ENCODE data around the gene LDHD. TPM values are rescaled to one million over a fixed set of nuclear protein-coding genes. Genes with fewer than 3 reads are reported as not detected.

The LDHD gene
- total RNA-seq, 1 experiment from 2014 or later = 0.65 TPM

DNA sequence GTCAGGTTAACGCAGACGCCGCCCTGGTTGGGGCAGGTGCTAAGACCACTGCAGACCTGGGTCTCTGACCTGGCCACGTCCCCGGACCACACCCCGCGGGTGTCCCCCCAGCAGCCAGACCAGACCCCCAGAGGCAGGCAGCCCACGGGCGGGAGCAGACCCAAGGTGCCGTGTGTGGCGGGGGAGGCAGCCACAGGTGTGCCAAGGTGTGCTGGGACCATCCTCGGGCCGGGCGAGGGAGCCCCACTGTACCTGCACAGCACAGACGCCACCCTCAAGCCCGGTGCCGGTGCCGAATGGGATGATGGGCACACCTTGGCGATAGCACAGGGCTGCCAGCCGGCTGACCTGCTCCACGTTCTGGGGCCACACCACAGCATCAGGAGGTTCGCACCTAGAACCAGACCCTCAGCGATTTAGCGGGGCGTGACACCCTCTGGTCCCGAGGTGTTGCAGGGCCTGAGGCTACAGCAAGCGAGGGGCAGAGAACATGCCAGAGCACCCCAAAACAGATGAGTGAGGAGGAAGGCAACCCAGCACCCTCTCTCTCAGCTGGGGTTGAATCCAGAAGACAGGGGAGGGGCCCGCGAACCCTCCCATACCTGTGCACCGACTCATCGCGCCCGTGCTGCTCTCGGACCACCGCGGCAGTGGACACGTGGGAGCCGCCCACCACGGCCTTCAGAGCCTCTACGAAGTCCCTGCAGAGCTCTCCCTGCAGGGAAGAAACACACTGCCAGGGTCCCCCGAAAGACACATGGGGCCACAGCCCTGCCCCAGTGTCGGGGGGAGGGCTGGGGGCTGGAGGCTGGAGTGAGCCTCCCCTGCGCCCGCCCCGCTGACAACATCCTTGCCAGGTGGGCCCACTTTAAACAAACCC is 1.4 kb downstream of the LDHD start:
- no peak for DNase-seq (ENCODE audit: low spot score)

DNA sequence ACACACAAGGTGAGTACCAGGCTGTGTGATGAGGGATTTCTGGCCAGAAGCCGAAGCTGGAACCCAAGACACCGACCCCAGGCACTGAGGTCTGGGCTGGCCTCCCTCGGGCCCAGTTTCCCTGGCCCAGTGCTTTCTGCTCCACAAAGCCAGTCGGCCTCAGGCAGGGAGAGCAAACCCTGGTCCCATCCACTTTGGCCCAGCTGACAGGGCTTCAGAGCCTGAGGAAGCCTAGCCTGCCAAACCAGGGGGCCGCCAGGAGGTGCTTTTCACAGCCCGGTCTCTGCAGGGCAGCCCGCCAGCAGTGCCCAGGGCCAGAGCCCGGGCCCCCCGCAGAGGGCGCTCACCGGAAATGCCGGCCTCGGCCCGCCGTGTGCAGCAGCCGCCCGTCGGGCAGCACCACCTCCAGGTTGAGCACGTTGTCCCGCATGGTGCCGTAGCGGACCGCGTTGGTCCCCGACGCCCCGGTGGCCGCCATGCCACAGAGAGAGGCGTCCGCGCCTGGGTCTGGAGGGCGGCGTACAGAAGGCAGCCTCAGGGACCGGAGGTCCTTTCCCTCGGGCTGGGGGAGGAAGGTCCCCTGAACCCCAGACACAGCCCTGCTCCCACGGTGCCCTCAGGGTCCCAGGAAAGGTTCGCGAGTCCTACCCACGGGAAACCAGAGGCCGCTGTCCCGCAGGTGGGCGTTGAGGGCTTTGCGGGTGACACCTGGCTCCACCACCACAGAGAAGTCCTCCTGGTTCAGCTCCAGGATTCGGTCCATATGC is 2.2 kb downstream of the LDHD start:
- DNase-seq (ENCODE audit: low spot score) = no peak

DNA sequence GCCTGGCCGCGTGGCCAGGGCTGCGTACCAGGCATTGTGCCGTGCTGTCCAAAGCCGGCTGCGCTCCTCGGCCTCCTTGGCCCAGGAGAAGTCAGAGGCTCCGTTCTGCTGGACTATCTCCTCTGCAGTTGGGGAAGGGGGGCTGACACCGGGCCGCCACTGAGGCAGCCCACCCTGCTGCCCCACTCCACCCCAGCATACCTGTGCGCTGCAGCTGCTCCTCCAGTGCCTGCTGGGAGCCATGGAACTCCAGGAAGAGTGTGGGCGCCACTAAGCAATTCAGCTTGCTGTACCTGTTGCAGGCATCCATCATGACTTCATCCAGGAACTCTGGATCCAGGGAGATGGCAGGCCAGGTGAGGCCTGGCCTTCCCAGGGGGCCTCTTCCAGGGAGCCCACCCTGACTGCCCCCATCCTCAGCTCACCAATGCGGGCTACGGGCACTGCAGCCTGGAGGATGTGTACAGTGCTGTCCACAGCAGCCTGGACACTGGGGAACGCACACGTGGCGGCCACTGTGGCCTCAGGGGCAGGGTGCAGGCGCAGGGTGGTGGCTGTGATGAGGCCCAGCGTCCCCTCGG is 2.9 kb downstream of the LDHD start:
- DNase-seq (ENCODE audit: low spot score) = no peak

DNA sequence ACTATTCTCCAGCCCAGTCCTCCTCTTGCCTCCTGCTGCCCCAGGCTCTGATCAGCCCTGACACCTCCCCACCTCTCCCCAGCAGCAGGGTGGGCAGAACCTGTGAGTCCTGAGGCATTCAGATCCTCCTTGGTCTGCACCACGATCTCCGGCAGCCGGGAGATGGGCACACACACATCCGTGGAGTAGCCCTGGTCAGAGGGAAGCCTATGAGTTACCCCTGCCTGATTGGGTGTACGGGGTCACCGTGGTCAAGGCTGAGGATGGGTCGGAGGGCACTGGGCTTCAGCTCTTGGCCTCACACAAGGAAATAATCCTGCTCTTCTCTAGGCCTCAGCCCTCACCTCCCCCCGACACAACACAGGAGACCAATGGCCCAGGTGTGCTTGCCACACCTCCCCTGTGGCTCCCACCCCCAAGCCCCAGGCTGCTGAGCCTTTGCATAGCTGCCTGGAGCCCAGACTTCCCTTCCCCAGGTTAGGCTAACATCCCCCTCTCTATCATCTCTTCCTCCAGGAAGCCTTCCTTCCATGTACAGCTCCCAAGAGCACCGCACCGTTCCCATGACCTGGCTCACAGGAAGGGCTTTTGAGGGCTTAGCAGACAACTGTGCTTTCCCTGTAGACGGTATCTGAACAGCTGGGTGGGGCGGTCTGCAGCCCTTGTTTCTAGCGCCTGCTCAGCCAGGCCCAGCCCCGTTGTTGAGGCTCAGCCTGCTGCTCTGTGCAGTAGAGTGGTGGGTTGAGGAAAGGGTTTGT is 3.7 kb downstream of the LDHD start:
- no peak for DNase-seq (ENCODE audit: low spot score)

DNA sequence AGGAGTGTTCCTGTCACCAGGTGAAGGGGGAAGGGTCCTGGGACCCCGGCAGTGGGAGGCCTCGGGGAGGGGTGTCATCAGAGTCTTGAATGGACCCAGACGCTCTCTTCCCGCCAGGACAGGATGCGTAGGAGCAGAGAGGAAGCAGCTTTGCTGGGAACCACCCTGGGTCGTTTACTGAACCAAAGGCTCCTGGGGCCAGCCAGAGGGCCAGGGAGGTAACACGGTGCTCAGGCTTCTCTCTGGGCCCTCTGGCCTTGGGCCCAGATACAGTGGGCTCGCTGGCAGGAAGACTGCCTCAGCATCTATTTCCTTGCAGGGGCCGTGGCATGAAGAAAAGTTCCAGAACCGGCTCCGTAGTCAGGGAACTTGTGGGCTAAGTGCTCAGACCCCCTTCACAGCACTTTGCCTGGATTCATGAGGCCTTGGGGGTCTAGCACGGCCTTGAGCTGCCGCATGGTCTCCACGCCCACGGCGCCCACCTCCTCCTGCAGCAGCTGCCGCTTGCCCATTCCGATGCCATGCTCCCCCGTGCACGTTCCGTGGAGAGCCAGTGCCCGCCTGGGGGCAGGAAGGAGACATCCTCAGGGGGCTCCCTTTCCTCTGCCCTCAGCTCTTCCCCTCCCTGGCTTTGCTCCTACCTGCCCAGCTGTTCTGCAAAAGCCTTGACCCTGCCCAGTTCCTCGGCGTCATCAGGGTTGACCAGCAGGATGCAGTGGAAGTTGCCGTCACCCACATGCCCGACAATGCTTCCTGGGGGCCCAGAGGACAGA is 4.4 kb downstream of the LDHD start:
- no peak for DNase-seq (ENCODE audit: low spot score)

DNA sequence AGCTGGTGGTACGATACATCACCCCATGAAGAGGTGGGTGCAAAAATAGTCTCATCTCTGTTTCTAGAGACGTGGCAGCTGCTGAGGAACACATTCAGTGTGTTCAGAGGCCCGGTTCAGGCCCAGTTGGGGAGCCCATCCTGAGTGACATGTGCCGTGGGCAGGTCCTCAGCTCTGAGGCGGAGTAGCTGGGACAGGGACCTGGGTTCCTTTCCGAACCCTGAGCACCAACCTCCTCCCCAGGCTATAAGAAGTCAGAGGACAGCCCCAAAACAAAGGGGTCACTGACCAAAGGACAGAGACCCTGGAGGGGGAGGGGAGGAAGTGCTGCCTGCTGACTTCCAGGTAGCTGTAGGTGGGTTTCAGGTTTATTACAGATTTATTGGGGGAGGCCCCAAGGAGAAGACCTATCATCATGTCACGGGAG is 5.1 kb downstream of the LDHD start:
- DNase-seq (ENCODE audit: low spot score) = no peak

DNA sequence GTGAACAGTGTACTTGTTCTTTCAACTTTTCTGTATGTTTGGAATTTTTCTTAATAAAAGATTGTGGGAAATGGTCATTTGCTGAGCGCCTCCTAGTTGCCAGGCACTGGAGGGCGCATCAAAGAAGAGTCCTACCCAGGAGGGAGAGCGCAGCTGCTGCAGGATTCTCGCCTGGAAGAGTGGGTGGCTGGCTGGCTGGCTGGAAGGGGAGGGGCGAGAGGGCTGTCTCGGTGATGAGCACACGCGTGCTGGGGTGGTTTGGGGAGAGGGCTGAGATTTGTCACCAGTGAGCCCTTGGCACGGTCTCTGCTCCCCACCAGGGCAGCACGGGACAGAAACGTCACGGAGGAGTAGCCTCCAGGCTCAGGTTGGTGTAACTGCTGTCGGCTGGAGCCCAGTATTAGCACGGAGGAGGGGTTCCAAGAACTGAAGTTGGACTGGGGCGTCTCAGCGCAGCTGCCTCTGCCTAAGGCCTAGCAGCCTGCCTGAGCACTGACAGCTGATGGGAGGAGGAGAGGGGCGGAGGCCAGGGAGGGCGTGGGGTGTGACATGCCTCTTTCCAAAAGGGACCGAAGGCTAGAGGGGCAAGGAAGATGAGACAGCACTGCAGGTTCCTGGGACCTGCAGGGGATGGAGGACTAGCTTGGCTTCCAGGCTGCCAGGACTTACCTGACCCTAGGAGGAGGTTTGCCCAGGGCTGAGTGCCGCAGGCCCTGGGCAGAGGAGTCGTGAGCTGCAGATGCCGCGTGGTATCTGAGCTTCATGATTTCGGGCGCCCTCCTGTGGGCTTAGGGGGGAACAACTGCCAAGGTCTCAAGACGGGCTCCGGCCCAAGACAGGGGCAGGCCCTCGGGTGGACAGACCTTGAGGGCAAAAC is 5.7 kb downstream of the LDHD start:
- peak; percentile 79 for DNase-seq (ENCODE audit: low spot score)

DNA sequence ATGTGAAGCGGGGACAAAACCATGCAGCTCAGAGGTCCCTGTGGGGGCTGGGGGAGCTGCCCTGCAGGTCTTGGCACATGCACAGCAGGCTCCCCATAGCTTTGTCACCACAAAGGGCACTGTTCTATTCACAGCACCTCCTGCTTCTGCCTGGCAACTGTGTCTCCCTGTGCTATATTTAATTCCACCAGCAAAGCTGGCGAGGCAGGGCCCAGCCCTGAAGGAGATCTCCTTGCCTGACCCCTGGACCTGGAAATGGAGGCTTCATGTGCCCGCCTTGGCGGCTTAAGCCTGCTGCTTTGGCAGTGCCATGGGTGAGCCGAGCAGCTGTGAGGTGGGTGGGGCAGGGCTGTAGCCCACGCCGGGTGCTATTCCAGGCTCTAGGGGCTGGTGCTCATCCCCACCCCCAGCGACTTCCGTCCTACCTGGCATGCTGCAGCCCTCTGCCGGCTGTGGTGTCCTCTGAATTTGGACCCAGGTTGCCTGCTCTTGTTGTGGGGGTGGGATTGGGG is 6.8 kb downstream of the LDHD start:
- DNase-seq (ENCODE audit: low spot score) = peak; percentile 51

DNA sequence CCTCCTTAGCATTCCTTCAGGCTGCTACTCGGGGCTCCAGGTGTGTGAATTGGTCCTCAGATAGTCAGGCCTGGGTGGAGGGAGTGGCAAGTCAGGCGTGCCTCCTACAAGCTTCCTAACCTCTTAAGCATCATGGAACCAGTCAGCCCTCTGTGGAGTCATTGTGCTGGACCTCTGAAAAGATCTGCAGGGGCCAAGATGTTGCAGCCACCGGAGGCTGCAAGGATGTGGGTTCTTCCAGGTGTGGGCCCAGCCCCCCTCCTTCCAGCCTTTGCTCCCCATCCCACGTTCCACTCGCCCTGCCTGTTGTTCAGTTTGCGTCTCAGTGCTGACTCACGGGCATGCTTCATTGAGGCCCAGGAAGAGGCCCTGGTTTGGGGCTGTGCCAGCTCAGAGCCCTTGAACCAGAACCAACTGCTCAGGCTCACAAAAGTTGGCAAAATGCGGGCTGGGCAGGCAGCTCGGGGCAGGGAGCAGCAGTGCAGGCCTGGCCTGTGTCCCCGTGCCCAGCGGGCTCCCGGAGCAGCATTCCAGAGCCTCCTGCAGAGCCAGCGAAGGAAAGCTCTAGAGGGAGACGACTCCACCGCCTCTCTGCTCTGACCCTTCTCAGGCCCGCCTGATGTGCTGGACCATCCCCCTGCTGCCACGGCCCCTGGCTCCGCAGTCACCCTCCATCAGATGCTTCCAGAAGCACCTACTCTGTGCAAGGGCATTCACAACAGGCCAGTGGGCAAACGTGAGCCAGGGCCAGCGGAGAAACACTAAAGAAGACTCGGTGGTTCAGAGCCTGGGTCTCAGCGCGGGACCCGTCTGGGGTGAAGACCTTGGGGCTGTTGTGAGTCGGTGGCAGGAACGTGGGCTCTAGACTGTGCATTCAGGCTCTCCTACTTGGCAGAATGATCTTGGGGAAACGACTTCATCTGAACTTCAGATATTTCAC is 7.5 kb downstream of the LDHD start:
- DNase-seq (ENCODE audit: low spot score) = peak; percentile 95

DNA sequence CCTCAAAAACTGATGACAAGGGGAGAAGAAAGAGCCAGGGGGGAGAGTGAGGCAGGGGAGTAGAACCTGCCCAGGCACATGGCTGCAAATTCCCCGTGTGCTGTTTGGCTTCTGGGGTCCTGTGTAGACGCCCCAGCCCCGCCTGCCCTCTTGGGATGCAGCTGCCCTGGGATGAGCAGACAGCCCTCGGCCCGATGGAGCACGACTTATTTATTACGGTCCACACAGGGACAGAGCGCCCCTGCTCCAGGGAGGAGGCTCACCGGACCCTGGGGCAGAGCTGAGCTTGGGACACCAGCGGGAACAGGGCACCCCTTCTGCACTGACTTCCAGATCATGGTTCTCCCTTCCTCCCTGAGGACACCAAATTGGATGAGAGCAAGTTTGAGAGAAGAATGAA is 9.1 kb downstream of the LDHD start:
- no peak for DNase-seq (ENCODE audit: low spot score)

DNA sequence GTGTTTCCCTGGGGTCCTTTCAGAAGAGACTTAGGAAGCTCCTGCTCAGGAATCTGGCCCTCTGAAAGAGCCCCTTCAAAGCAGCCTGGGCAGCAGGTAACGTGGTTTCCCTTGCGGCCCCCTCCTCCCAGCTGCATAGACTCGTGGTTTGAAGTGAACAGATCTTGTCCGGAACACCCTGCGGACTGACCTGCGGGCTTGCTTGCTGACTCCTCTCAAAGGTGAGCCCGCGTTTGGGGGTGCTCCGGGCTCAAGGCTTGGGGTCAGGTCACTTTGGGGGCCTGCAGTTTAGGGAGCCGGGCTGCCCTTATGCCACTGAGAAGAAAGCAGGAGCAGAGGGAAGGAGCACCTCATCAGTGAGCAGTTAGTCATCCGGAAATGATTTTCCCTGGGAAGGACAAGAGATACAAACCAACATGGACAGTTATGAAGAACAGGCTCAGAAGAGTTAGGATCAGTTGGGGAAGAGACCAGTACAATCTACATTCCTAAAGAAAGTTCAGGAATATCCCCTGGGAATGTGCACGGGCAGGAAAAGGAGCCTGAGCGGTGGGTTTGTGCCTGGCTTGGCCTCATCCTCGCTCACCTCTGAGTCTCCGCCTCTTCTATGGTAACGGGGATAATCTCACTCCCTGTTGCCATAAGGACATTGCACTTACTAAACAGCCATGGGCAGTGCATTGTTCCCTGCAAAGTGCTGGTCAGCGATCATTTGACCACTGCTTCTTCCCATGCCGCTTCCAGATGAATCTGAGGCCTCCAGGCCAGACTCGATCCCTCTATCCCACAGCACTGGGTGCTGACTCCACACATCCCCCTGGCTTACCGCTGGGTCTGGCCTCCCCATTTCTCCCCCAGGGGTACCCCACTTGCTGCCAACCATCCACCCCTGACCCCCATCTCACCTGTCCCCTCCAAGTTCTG is 10.0 kb downstream of the LDHD start:
- no peak for DNase-seq (ENCODE audit: low spot score)

DNA sequence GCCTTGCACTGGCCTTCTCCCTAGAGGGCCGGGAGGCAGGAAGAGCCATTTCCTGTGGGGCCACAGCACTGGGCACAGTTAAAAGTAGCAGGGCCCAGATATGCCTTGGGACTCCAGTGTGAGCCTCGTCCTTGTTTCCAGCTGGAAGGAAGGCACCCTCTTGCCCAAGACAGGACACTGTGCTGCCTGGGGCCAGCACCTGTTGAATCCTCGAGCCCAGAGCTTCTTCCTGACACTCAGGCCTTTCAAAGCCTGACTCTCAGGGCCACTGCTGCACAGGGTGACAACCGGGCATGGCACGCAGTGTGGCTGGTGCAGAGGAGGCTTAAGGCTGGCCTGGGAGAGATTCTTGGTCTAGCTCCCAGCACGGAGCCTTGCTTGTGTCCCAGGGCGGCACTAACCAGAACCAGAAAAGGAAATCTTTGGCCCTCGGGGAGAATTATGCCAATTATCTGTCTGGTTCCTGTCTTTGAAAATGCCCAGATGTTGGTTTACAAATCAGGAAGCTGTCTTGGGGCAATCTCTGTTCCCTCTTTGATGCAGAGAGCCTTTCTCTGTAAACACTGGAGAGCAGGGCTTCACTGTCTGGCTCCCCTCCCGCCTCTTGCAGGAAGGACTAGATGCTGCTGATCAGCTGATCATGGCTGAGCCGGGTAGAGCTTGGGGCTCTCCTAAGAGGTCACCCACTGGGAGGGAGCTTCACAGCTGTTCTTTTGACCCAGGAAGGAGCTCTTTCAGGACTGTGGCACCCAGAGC is 11.1 kb downstream of the LDHD start:
- no peak for DNase-seq (ENCODE audit: low spot score)

DNA sequence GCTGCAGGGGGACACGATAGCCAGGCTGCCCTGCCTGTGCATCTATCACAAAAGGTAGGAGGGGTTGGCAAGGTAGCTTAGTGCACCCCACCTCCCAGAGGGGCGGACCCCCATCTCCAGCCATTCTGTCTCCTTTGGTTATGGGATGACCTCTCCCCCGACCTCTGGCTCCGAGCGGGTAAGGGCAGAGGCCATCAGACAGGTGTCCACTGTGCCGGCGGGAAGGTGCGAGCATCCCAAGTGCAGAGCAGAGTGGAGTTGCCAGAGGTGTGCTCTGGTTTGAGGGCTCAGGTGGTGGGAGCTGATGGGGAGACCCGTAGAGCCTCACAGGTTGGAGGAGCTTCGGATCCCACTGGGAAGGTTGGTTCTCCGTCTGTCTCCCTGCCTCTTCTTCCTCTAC is 11.7 kb downstream of the LDHD start:
- no peak for DNase-seq (ENCODE audit: low spot score)

DNA sequence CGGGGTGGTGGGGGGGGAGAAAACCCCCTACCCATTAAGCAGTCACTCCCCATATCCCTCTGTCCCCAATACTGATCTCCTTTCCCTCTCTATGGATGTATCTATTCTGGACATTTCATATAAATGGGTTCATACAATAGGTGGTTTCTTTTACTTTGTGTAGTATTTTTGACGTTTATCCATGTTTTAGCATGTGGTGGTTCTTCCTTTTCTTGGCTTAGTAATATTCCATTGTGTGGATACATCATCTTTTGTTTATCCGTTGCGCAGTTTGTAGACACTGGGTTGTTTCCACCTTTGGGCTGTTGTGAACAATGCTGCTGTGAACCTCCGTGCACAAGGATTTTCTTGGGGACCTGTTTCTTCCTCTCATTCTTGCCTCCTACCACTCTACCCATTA is 12.6 kb downstream of the LDHD start:
- DNase-seq (ENCODE audit: low spot score) = no peak

DNA sequence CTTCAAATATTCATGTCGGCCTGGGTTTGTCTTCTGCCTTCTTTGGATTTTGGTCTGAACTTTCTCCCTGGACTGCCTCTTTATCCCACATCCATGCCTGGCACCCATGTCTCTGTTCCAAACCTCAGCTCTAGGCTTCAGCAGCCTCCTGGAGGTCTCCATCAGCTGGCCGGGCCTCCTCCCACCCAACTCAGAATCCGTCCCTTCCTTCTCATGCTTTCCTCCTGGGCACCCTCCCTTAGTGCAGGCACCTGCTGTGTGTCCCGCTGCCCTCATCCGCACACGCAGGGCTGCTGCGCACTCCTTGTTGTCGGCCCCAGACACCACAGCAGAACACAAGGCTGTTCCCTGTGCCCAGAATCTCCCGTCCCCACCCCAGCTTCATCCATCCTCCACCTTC is 14.0 kb downstream of the LDHD start:
- no peak for DNase-seq (ENCODE audit: low spot score)

DNA sequence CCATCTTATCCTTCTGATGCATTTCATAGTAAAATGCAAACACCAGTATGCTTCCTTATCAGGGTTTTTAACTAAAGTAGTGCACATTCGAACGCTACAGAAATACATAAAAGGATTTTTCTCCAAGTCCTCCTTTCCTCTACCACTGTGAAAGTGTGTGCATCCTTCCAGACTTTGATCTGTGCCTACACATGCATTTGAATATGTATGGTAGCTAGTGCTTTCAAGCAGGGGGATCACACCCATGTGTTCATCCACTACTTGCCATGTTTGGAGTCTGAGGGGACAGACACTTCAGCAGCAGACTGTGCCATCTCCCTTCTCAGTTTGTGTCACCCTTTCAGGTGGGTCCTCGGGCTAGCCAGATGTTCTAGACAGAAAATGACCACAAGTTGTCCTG is 14.9 kb downstream of the LDHD start:
- DNase-seq (ENCODE audit: low spot score) = no peak

DNA sequence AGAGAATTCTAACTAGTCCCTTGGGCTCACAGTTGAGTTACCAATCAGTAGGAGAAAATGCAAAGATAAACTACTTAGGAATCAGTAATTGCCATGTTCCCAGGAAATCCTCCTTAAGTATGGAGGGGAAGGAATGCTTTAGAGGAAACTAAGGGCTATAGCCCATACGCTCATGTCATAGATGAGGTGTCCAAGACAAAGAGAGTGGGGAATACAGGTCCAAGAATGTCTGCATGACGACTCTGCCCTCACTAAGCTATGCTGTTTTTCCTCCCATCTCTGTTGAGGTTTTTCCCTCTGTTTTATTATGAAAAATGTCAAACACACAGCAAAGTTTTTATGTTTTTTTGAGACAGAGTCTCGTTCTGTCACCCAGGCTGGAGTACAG is 16.0 kb downstream of the LDHD start:
- DNase-seq (ENCODE audit: low spot score) = no peak
